GM18505 (cell line): ENCODE results near the gene APOOL.
"Not testable (repeated sequence)": the region's sequence is repeated elsewhere in the genome, so short reads cannot be mapped to it uniquely, and the experiment has no call there.

Experiments used
- ATAC-seq: cut with Tn5 transposase; IDR thresholded peaks from one replicate; pipeline ENCODE4 v1.9.1; 2021; ENCODE audit not compliant: unreplicated experiment
- POLR2A ChIP-seq: IDR thresholded peaks from 4 replicates; pipeline ENCODE4 v1.6.1; 2011; ENCODE audit warnings: borderline replicate concordance; ENCODE audit not compliant: insufficient read depth, insufficient read length; ENCODE audit errors: extremely low read depth

The APOOL gene

GRCh38 chrX:85037114-85037513, 33.4 kb downstream of the APOOL start:
- no peak for TF ChIP-seq POLR2A
- no peak for ATAC-seq

GRCh38 chrX:85051627-85052026, 48.0 kb downstream of the APOOL start:
- no peak for TF ChIP-seq POLR2A
- ATAC-seq = no peak

GRCh38 chrX:85052205-85052604, 48.5 kb downstream of the APOOL start:
- no peak for ATAC-seq
- no peak for TF ChIP-seq POLR2A

GRCh38 chrX:85052636-85053343, 49.1 kb downstream of the APOOL start:
- ATAC-seq = peak; percentile 46
- TF ChIP-seq POLR2A = no peak

- ATAC-seq = no peak
- TF ChIP-seq POLR2A = no peak
Observed at GRCh38 chrX:85065512-85066198, 62.0 kb downstream of the APOOL start.

- ATAC-seq = not testable (repeated sequence)
Observed at GRCh38 chrX:85077247-85077646, 73.6 kb downstream of the APOOL start.

- peak; percentile 91 for ATAC-seq
- no peak for TF ChIP-seq POLR2A
Observed at GRCh38 chrX:85084770-85085393, 81.2 kb downstream of the APOOL start.

GRCh38 chrX:85089321-85089840, 85.7 kb downstream of the APOOL start:
- TF ChIP-seq POLR2A = no peak
- ATAC-seq = no peak

GRCh38 chrX:85107407-85107806, 103.7 kb downstream of the APOOL start:
- TF ChIP-seq POLR2A = no peak
- no peak for ATAC-seq

GRCh38 chrX:85108165-85108564, 104.5 kb downstream of the APOOL start:
- ATAC-seq = no peak
- TF ChIP-seq POLR2A = no peak

GRCh38 chrX:85109235-85109634, 105.6 kb downstream of the APOOL start:
- ATAC-seq = no peak

GRCh38 chrX:85111347-85111746, 107.7 kb downstream of the APOOL start:
- TF ChIP-seq POLR2A = no peak
- ATAC-seq = no peak

More at GRCh38 chrX:85109235-85109634, 105.6 kb downstream of the APOOL start:
- no peak for TF ChIP-seq POLR2A

GRCh38 chrX:85112293-85112692, 108.6 kb downstream of the APOOL start:
- ATAC-seq = no peak
- no peak for TF ChIP-seq POLR2A

- ATAC-seq = no peak
- no peak for TF ChIP-seq POLR2A
Observed at GRCh38 chrX:85113746-85114145, 110.1 kb downstream of the APOOL start.

- TF ChIP-seq POLR2A = no peak
- no peak for ATAC-seq
Observed at GRCh38 chrX:85114171-85114570, 110.5 kb downstream of the APOOL start.

- ATAC-seq = no peak
- TF ChIP-seq POLR2A = no peak
Observed at GRCh38 chrX:85114776-85115175, 111.1 kb downstream of the APOOL start.
